Astrocyte (in vitro differentiated cells and primary cell): Measurements from ENCODE around the gene ANKRD33B.

Experiments
- CTCF ChIP-seq: IDR thresholded peaks from 2 replicates; pipeline ENCODE4 v1.5.1; 2011; ENCODE audit warnings: low read depth, mild to moderate bottlenecking, inconsistent platforms, low read length, moderate library complexity; ENCODE audit not compliant: insufficient read depth
- EZH2 ChIP-seq: IDR thresholded peaks from 2 replicates; pipeline ENCODE4 v1.6.1; 2012; ENCODE audit warnings: mild to moderate bottlenecking, low read length, inconsistent platforms; ENCODE audit not compliant: insufficient read depth

- TF ChIP-seq CTCF (no peak), EZH2 (no peak)
Measured at GRCh38 chr5:10635257-10635866, 71.5 kb downstream of the ANKRD33B start.
